Karpas-422 (cell line): ENCODE results near the gene SV2C. TPM values are rescaled to one million over a fixed set of nuclear protein-coding genes. Genes with fewer than 3 reads are reported as not detected.

Experiments used
- DNase-seq: peaks from one replicate; pipeline ENCODE4 v3.0.0-alpha.2; 2015
- H2AFZ ChIP-seq: fragments of 200-600 bp; sonication (generic); 2 replicates; pipeline ENCODE4 v1.6.1; 2014; ENCODE audit warnings: antibody characterized with exemption, low read length, mixed read lengths
- H3K27ac ChIP-seq: fragments of 200-600 bp; sonication (generic); 2 replicates; pipeline ENCODE4 v1.5.1; 2014; ENCODE audit warnings: mild to moderate bottlenecking, low read length, moderate library complexity
- H3K27me3 ChIP-seq: fragments of 200-600 bp; sonication (generic); 2 replicates; pipeline ENCODE4 v1.6.1; 2014; ENCODE audit warnings: low read length, mixed read lengths
- H3K36me3 ChIP-seq: fragments of 200-600 bp; sonication (generic); 2 replicates; pipeline ENCODE4 v1.6.1; 2014; ENCODE audit warnings: low read length, mixed read lengths; ENCODE audit not compliant: insufficient read depth
- H3K4me1 ChIP-seq: fragments of 200-600 bp; sonication (generic); 2 replicates; pipeline ENCODE4 v1.6.1; 2014; ENCODE audit warnings: mild to moderate bottlenecking, low read length, mixed read lengths
- H3K4me2 ChIP-seq: fragments of 200-600 bp; sonication (generic); 2 replicates; pipeline ENCODE4 v1.6.1; 2014; ENCODE audit warnings: low read length, low read depth, mild to moderate bottlenecking; ENCODE audit not compliant: poor library complexity, severe bottlenecking
- H3K4me3 ChIP-seq: fragments of 200-600 bp; sonication (generic); 2 replicates; pipeline ENCODE4 v1.5.1; 2014; ENCODE audit warnings: mild to moderate bottlenecking, antibody characterized with exemption, low read length, mixed read lengths
- H3K79me2 ChIP-seq: fragments of 200-600 bp; sonication (generic); 2 replicates; pipeline ENCODE4 v1.6.1; 2014; ENCODE audit warnings: mild to moderate bottlenecking, low read length, mixed read lengths
- H3K9ac ChIP-seq: fragments of 200-600 bp; sonication (generic); 2 replicates; pipeline ENCODE4 v1.6.0; 2014; ENCODE audit warnings: low read length
- H3K9me2 ChIP-seq: fragments of 200-600 bp; sonication (generic), shearing (Covaris generic); replicated peaks from 2 replicates; pipeline ENCODE4 v1.6.0; 2014; ENCODE audit warnings: mild to moderate bottlenecking, low read length, moderate library complexity; ENCODE audit not compliant: insufficient read depth
- H3K9me3 ChIP-seq: fragments of 300-700, 200-600 bp; sonication (generic); 2 replicates; pipeline ENCODE4 v1.6.1; 2014; ENCODE audit warnings: low read length, mixed read lengths
- H4K20me1 ChIP-seq: fragments of 200-600 bp; sonication (generic); 2 replicates; pipeline ENCODE4 v1.6.1; 2014; ENCODE audit warnings: mild to moderate bottlenecking, antibody characterized with exemption, low read length, low read depth; ENCODE audit not compliant: insufficient read depth
- total RNA-seq: library from RNA; depleted of rRNA; stranded (reverse); fragments of >200 nt; shearing (Covaris generic); gene quantifications from 2 replicates; pipeline ENCODE4 v1.2.3, GENCODE V29; 2014; ENCODE audit warnings: low replicate concordance

Gene SV2C
- total RNA-seq, 1 experiment from 2014 or later = not detected

GRCh38 chr5:76345582-76345981, 262.4 kb downstream of the SV2C start:
- H3K27ac ChIP-seq = no peak overlapping the region
- DNase-seq = no peak
- H3K4me3 ChIP-seq = no peak overlapping the region
- no peak overlapping the region for H2AFZ ChIP-seq
- no peaks in the 10 kb centered on the region for H3K79me2 ChIP-seq
- H3K9ac ChIP-seq = no peak overlapping the region
- H3K4me2 ChIP-seq = no peak overlapping the region
- no peaks in the 10 kb centered on the region for H3K36me3 ChIP-seq
- H3K9me2 ChIP-seq = no peaks in the 10 kb centered on the region
- H3K4me1 ChIP-seq = peaks cover 8% of the 10 kb centered on the region; the same call in 1 of the 2 replicates
- no peaks in the 10 kb centered on the region for H3K27me3 ChIP-seq
- H4K20me1 ChIP-seq = no peaks in the 10 kb centered on the region
- no peaks in the 10 kb centered on the region for H3K9me3 ChIP-seq

- H3K4me1 ChIP-seq = peaks cover 28% of the 10 kb centered on the region
- no peak for DNase-seq
- peak overlapping the region; percentile 32 for H3K4me3 ChIP-seq
- H3K9me2 ChIP-seq = no peaks in the 10 kb centered on the region
- no peak overlapping the region for H2AFZ ChIP-seq
- H3K9me3 ChIP-seq = no peaks in the 10 kb centered on the region
- H3K79me2 ChIP-seq = no peaks in the 10 kb centered on the region
- peak overlapping the region; percentile 51; the same call in 1 of the 2 replicates for H3K27ac ChIP-seq
- H3K9ac ChIP-seq = no peak overlapping the region
- peak overlapping the region; percentile 68 for H3K4me2 ChIP-seq
- H3K27me3 ChIP-seq = no peaks in the 10 kb centered on the region
- no peaks in the 10 kb centered on the region for H4K20me1 ChIP-seq
- H3K36me3 ChIP-seq = no peaks in the 10 kb centered on the region
Measured at GRCh38 chr5:76351176-76351575, 268.0 kb downstream of the SV2C start.

GRCh38 chr5:76351577-76351976, 268.4 kb downstream of the SV2C start:
- Histone ChIP-seq H3K79me2 (no peaks in the 10 kb centered on the region), H3K4me2 (peak overlapping the region; percentile 68), H4K20me1 (no peaks in the 10 kb centered on the region), H3K4me1 (peaks cover 28% of the 10 kb centered on the region), H3K9me3 (no peaks in the 10 kb centered on the region), H2AFZ (no peak overlapping the region), H3K27me3 (no peaks in the 10 kb centered on the region), H3K27ac (peak overlapping the region; percentile 51; the same call in 1 of the 2 replicates), H3K36me3 (no peaks in the 10 kb centered on the region), H3K4me3 (peak overlapping the region; percentile 32), H3K9ac (no peak overlapping the region), H3K9me2 (no peaks in the 10 kb centered on the region)
- DNase-seq = peak; percentile 78

- Histone ChIP-seq H3K4me1 (peaks cover 8% of the 10 kb centered on the region), H2AFZ (no peak overlapping the region), H3K79me2 (no peaks in the 10 kb centered on the region), H3K9me3 (no peaks in the 10 kb centered on the region), H3K9ac (no peak overlapping the region), H3K9me2 (no peaks in the 10 kb centered on the region), H3K27ac (no peak overlapping the region), H3K4me2 (no peak overlapping the region), H3K4me3 (no peak overlapping the region), H3K27me3 (no peaks in the 10 kb centered on the region), H4K20me1 (no peaks in the 10 kb centered on the region), H3K36me3 (no peaks in the 10 kb centered on the region)
- no peak for DNase-seq
Measured at GRCh38 chr5:76356887-76357286, 273.7 kb downstream of the SV2C start.

GRCh38 chr5:76363352-76364225, 280.4 kb downstream of the SV2C start:
- Histone ChIP-seq H3K4me1 (peaks cover 17% of the 10 kb centered on the region), H3K9me2 (no peaks in the 10 kb centered on the region), H3K4me3 (no peak overlapping the region), H3K27ac (no peak overlapping the region), H3K9me3 (no peaks in the 10 kb centered on the region), H2AFZ (no peak overlapping the region), H3K4me2 (peak overlapping the region; percentile 17), H3K36me3 (no peaks in the 10 kb centered on the region), H4K20me1 (no peaks in the 10 kb centered on the region), H3K9ac (no peak overlapping the region), H3K79me2 (no peaks in the 10 kb centered on the region), H3K27me3 (no peaks in the 10 kb centered on the region)
- peak; percentile 54 for DNase-seq

- no peaks in the 10 kb centered on the region for H3K9me2 ChIP-seq
- H3K4me1 ChIP-seq = peaks cover 17% of the 10 kb centered on the region
- no peaks in the 10 kb centered on the region for H4K20me1 ChIP-seq
- no peak overlapping the region for H2AFZ ChIP-seq
- H3K36me3 ChIP-seq = no peaks in the 10 kb centered on the region
- no peak overlapping the region for H3K9ac ChIP-seq
- no peak overlapping the region for H3K27ac ChIP-seq
- no peak overlapping the region for H3K4me2 ChIP-seq
- H3K79me2 ChIP-seq = no peaks in the 10 kb centered on the region
- DNase-seq = no peak
- H3K27me3 ChIP-seq = no peaks in the 10 kb centered on the region
- H3K9me3 ChIP-seq = no peaks in the 10 kb centered on the region
- H3K4me3 ChIP-seq = no peak overlapping the region
Measured at GRCh38 chr5:76364226-76364589, 281.0 kb downstream of the SV2C start.

- H3K27me3 ChIP-seq = no peaks in the 10 kb centered on the region
- no peak overlapping the region for H3K9ac ChIP-seq
- no peak overlapping the region for H3K4me3 ChIP-seq
- no peak for DNase-seq
- no peaks in the 10 kb centered on the region for H4K20me1 ChIP-seq
- no peak overlapping the region for H3K27ac ChIP-seq
- H3K9me3 ChIP-seq = no peaks in the 10 kb centered on the region
- no peak overlapping the region for H2AFZ ChIP-seq
- no peaks in the 10 kb centered on the region for H3K9me2 ChIP-seq
- H3K4me2 ChIP-seq = peak overlapping the region; percentile 15
- no peaks in the 10 kb centered on the region for H3K36me3 ChIP-seq
- H3K4me1 ChIP-seq = peaks cover 17% of the 10 kb centered on the region
- H3K79me2 ChIP-seq = no peaks in the 10 kb centered on the region
Measured at GRCh38 chr5:76365561-76365960, 282.4 kb downstream of the SV2C start.

GRCh38 chr5:76366596-76366995, 283.4 kb downstream of the SV2C start:
- H3K4me1 ChIP-seq = peaks cover 17% of the 10 kb centered on the region
- H3K9me3 ChIP-seq = no peaks in the 10 kb centered on the region
- no peak overlapping the region for H3K27ac ChIP-seq
- no peaks in the 10 kb centered on the region for H3K27me3 ChIP-seq
- no peak overlapping the region for H2AFZ ChIP-seq
- H3K9ac ChIP-seq = no peak overlapping the region
- no peaks in the 10 kb centered on the region for H3K9me2 ChIP-seq
- H4K20me1 ChIP-seq = no peaks in the 10 kb centered on the region
- H3K36me3 ChIP-seq = no peaks in the 10 kb centered on the region
- no peak overlapping the region for H3K4me2 ChIP-seq
- DNase-seq = no peak
- no peak overlapping the region for H3K4me3 ChIP-seq
- no peaks in the 10 kb centered on the region for H3K79me2 ChIP-seq
